Measurements from ENCODE around the gene CDK4.

DNA sequence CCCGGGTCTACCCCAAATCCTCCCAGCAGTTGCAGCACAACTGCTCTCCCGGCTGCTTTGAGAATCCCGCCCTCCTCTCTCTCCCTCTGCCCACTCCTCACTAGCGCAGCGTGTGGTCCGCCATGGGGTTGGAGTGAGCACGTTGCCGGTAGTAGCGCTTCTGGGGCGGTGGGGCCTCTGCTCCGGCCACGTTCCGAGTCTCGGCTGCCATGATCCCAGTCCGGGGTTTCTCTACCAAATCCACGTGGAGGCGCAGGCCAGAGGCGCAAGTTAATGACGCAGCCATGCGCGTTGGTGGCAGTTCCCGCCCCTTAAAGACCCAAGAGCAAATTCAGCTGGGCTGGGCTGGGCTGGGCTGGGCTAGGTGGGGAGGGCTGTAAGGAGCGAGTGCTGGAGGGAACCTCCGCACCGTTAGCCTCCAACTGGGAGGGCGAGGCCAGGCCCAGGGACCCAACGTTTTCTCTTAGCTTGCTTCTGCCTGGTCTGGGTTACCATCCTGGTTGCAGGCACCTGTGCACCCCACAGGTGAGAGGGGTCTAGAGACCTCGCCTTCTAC, 19.8 kb upstream of the CDK4 start, which contains the start of gene METTL1:
- TF ChIP-seq, protein P1, sequence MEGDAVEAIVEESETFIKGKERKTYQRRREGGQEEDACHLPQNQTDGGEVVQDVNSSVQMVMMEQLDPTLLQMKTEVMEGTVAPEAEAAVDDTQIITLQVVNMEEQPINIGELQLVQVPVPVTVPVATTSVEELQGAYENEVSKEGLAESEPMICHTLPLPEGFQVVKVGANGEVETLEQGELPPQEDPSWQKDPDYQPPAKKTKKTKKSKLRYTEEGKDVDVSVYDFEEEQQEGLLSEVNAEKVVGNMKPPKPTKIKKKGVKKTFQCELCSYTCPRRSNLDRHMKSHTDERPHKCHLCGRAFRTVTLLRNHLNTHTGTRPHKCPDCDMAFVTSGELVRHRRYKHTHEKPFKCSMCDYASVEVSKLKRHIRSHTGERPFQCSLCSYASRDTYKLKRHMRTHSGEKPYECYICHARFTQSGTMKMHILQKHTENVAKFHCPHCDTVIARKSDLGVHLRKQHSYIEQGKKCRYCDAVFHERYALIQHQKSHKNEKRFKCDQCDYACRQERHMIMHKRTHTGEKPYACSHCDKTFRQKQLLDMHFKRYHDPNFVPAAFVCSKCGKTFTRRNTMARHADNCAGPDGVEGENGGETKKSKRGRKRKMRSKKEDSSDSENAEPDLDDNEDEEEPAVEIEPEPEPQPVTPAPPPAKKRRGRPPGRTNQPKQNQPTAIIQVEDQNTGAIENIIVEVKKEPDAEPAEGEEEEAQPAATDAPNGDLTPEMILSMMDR (IDR thresholded peaks at IDR 0.05): peak in 1 of 6 experiments; percentile 19
- peak in 1 of 2 donors; percentile 54 for TF ChIP-seq POLR2A (IDR thresholded peaks at IDR 0.05)

Measured in Peyer's patch (tissue), 4 donors.